GM23248 (cell line): ENCODE measurements around the gene UNC13B. TPM values are rescaled to one million over a fixed set of nuclear protein-coding genes. Genes with fewer than 3 reads are reported as not detected.
A peak's percentile ranks its signal among the peaks of the same experiment; 100 is the strongest.

Source experiments
- DNase-seq: peaks from one replicate; pipeline ENCODE4 v3.0.0-alpha.2; 2015
- H2AFZ ChIP-seq: fragments of 200-600 bp; sonication (generic); 2 replicates; pipeline ENCODE4 v1.6.1; 2016; ENCODE audit warnings: antibody characterized with exemption
- H3F3A ChIP-seq: fragments of 200-600 bp; sonication (generic); 2 replicates; pipeline ENCODE4 v1.6.1; 2016; ENCODE audit warnings: mild to moderate bottlenecking, antibody characterized with exemption, mixed run types; ENCODE audit not compliant: insufficient read depth
- H3K27ac ChIP-seq: fragments of 200-600 bp; sonication (generic); 2 replicates; pipeline ENCODE4 v1.5.1; 2016; ENCODE audit warnings: mild to moderate bottlenecking
- H3K27me3 ChIP-seq: fragments of 200-600 bp; sonication (generic); replicated peaks from 2 replicates; pipeline ENCODE4 v1.6.1; 2016; ENCODE audit warnings: mild to moderate bottlenecking; ENCODE audit not compliant: insufficient read depth
- H3K36me3 ChIP-seq: fragments of 200-600 bp; sonication (generic); 2 replicates; pipeline ENCODE4 v1.6.1; 2016; ENCODE audit warnings: low read depth, mild to moderate bottlenecking
- H3K4me1 ChIP-seq: fragments of 200-600 bp; sonication (generic); 2 replicates; pipeline ENCODE4 v1.6.1; 2016; ENCODE audit warnings: mild to moderate bottlenecking; ENCODE audit not compliant: insufficient read depth
- H3K4me2 ChIP-seq: fragments of 200-600 bp; sonication (generic); one replicate; pipeline ENCODE4 v1.6.1; 2016; ENCODE audit warnings: mild to moderate bottlenecking; ENCODE audit not compliant: unreplicated experiment
- H3K4me3 ChIP-seq: fragments of 200-600 bp; sonication (generic); 2 replicates; pipeline ENCODE4 v1.5.1; 2016; ENCODE audit warnings: mild to moderate bottlenecking
- H3K79me2 ChIP-seq: fragments of 200-600 bp; sonication (generic); 2 replicates; pipeline ENCODE4 v1.6.1; 2016; ENCODE audit warnings: mild to moderate bottlenecking; ENCODE audit not compliant: insufficient read depth
- H3K9ac ChIP-seq: fragments of 200-600 bp; sonication (generic); 2 replicates; pipeline ENCODE4 v1.6.1; 2016; ENCODE audit warnings: mild to moderate bottlenecking
- H3K9me2 ChIP-seq: fragments of 200-600 bp; sonication (generic); 2 replicates; pipeline ENCODE4 v1.6.1; 2016; ENCODE audit warnings: mixed run types, mild to moderate bottlenecking, moderate library complexity; ENCODE audit not compliant: insufficient read depth
- H3K9me3 ChIP-seq: fragments of 200-600 bp; sonication (generic); one replicate; pipeline ENCODE4 v1.6.1; 2017; ENCODE audit warnings: low read depth
- H4K20me1 ChIP-seq: fragments of 200-600 bp; sonication (generic); 2 replicates; pipeline ENCODE4 v1.6.0; 2016; ENCODE audit not compliant: insufficient read depth
- EZH2 ChIP-seq: fragments of 200-600 bp; sonication (generic); IDR thresholded peaks from 2 replicates; pipeline ENCODE4 v1.6.1; 2018; ENCODE audit warnings: antibody characterized with exemption, mild to moderate bottlenecking; ENCODE audit not compliant: insufficient read depth, poor library complexity, severe bottlenecking
- EZH2phosphoT487 ChIP-seq: fragments of 200-600 bp; sonication (generic); IDR thresholded peaks from 2 replicates; pipeline ENCODE4 v1.6.1; 2018; ENCODE audit warnings: antibody characterized with exemption, moderate library complexity, mild to moderate bottlenecking, low read depth; ENCODE audit not compliant: insufficient read depth
- WGBS, 2 experiments: methylation state at CpG; one replicate each; pipeline ENCODE4 v1.1.6; 2015 to 2017; ENCODE audit warnings: low lambda C conversion rate in 2 of 2, low coverage in 1 of 2; ENCODE audit errors: missing lambda C conversion rate in 2 of 2; 5-methylcytosine and 5-hydroxymethylcytosine counted together
- in situ Hi-C: fragments of 300-500 bp; cut with MboI; formaldehyde crosslinking; loops from 2 replicates; pipeline ENCODE4 v1.15.0; 2020
- polyA plus RNA-seq: library from polyadenylated mRNA; unstranded; fragments of >200 nt; fragmentation: Nextera tagmentation; extraction: Ambion mirVana; gene quantifications from 2 replicates; pipeline ENCODE4 v1.2.1, GENCODE V29; 2016
- total RNA-seq: library from RNA; depleted of rRNA; stranded (reverse); fragments of >200 nt; shearing (Covaris generic); gene quantifications from 2 replicates; pipeline ENCODE4 v1.2.3, GENCODE V29; 2014

Gene UNC13B
- total and polyA plus RNA-seq, 2 experiments from 2014 or later = 5.5 to 15.3 TPM

- H3K4me3 ChIP-seq = no peak overlapping the region
- no peaks in the 10 kb centered on the region for H3K4me1 ChIP-seq
- 4 to 8% methylated on average over 5 of the region's 5 CpGs for WGBS, 2 experiments
- H3K9ac ChIP-seq = no peak overlapping the region
- peak; percentile 83 for DNase-seq
- no peaks in the 10 kb centered on the region for H3K27me3 ChIP-seq
- H3K36me3 ChIP-seq = no peaks in the 10 kb centered on the region
- TF ChIP-seq EZH2phosphoT487 = no peak
- no peak for TF ChIP-seq EZH2
- in situ Hi-C loops = no loop called here
- no peak overlapping the region for H3K4me2 ChIP-seq
- no peaks in the 10 kb centered on the region for H3F3A ChIP-seq
- H3K27ac ChIP-seq = no peak overlapping the region
- 0 out of 2 replicates have a peak overlapping the region, but pooled peaks have one; percentile 2 for H2AFZ ChIP-seq
- H3K9me2 ChIP-seq = no peaks in the 10 kb centered on the region
- H4K20me1 ChIP-seq = no peaks in the 10 kb centered on the region
- no peaks in the 10 kb centered on the region for H3K9me3 ChIP-seq
- H3K79me2 ChIP-seq = no peaks in the 10 kb centered on the region
These were observed 97.1 kb downstream of the UNC13B start for GRCh38 chr9:35258660-35259474.

- Histone ChIP-seq H3K4me3 (no peak overlapping the region), H3K79me2 (no peaks in the 10 kb centered on the region), H3K27ac (no peak overlapping the region), H4K20me1 (no peaks in the 10 kb centered on the region), H3K4me2 (no peak overlapping the region), H3K9me2 (no peaks in the 10 kb centered on the region), H3K9me3 (no peaks in the 10 kb centered on the region), H3K27me3 (no peaks in the 10 kb centered on the region), H3F3A (no peaks in the 10 kb centered on the region), H3K36me3 (no peaks in the 10 kb centered on the region), H2AFZ (no peak overlapping the region), H3K4me1 (no peaks in the 10 kb centered on the region), H3K9ac (no peak overlapping the region)
- TF ChIP-seq EZH2 (no peak), EZH2phosphoT487 (no peak)
- no peak for DNase-seq
- WGBS, 2 experiments = 94 to 95% methylated on average over 1 of the region's 1 CpG
- in situ Hi-C loops = loop anchor here (10.0 kb wide), 1 partner anchor 135 kb away; no protein-coding TSS in a partner anchor
These were observed 98.4 kb downstream of the UNC13B start for GRCh38 chr9:35260186-35260585.

- TF ChIP-seq EZH2 (no peak), EZH2phosphoT487 (no peak)
- no peaks in the 10 kb centered on the region for H3K9me2 ChIP-seq
- no peak overlapping the region for H3K27ac ChIP-seq
- no peaks in the 10 kb centered on the region for H3K27me3 ChIP-seq
- no peaks in the 10 kb centered on the region for H3F3A ChIP-seq
- H3K4me1 ChIP-seq = no peaks in the 10 kb centered on the region
- 94 to 97% methylated on average over 2 of the region's 2 CpGs for WGBS, 2 experiments
- DNase-seq = no peak
- no peaks in the 10 kb centered on the region for H3K36me3 ChIP-seq
- no peaks in the 10 kb centered on the region for H3K9me3 ChIP-seq
- no peaks in the 10 kb centered on the region for H3K79me2 ChIP-seq
- no peak overlapping the region for H3K9ac ChIP-seq
- no peaks in the 10 kb centered on the region for H4K20me1 ChIP-seq
- H3K4me2 ChIP-seq = no peak overlapping the region
- in situ Hi-C loops = loop anchor here (10.0 kb wide), 1 partner anchor 137 kb away; no protein-coding TSS in a partner anchor
- no peak overlapping the region for H3K4me3 ChIP-seq
- no peak overlapping the region for H2AFZ ChIP-seq
These were observed 100.3 kb downstream of the UNC13B start for GRCh38 chr9:35262064-35262463.

GRCh38 chr9:35267710-35268109 is 105.9 kb downstream of the UNC13B start:
- no peak overlapping the region for H3K4me2 ChIP-seq
- TF ChIP-seq EZH2 = no peak
- no peak for TF ChIP-seq EZH2phosphoT487

More at GRCh38 chr9:35267710-35268109, 105.9 kb downstream of the UNC13B start:
- Histone ChIP-seq H3K27me3 (no peaks in the 10 kb centered on the region), H3K36me3 (no peaks in the 10 kb centered on the region), H3K9ac (no peak overlapping the region), H3K9me2 (no peaks in the 10 kb centered on the region), H3K4me3 (no peak overlapping the region), H2AFZ (no peak overlapping the region), H3F3A (0 out of 2 replicates have a peak, but pooled peaks cover 2% of the 10 kb centered on the region), H3K27ac (no peak overlapping the region), H3K9me3 (no peaks in the 10 kb centered on the region), H3K4me1 (peaks cover 4% of the 10 kb centered on the region), H4K20me1 (no peaks in the 10 kb centered on the region), H3K79me2 (no peaks in the 10 kb centered on the region)
- in situ Hi-C loops = loop anchor here (10.0 kb wide), 1 partner anchor 143 kb away; no protein-coding TSS in a partner anchor
- DNase-seq = peak; percentile 45
